ENCODE measurements around the gene BLVRA.
"Not testable (repeated sequence)": the region's sequence is repeated elsewhere in the genome, so short reads cannot be mapped to it uniquely, and the experiment has no call there.

BLVRA gene

GRCh38 chr7:43769791-43770465, 11.4 kb downstream of the BLVRA start:
- FAIRE-seq, result no peak

GRCh38 chr7:43771128-43771527, 12.6 kb downstream of the BLVRA start:
- FAIRE-seq, result no peak

GRCh38 chr7:43771573-43771972, 13.1 kb downstream of the BLVRA start:
- no peak for FAIRE-seq

GRCh38 chr7:43773268-43773667, 14.8 kb downstream of the BLVRA start:
- not testable (repeated sequence) for FAIRE-seq

- FAIRE-seq, result not testable (repeated sequence)
These were observed 16.8 kb downstream of the BLVRA start for GRCh38 chr7:43775255-43775654.

- FAIRE-seq, result not testable (repeated sequence)
These were observed 20.0 kb downstream of the BLVRA start for GRCh38 chr7:43778293-43779044.

GRCh38 chr7:43779045-43779812, 20.7 kb downstream of the BLVRA start:
- FAIRE-seq, result no peak

- FAIRE-seq, result no peak
These were observed 23.5 kb downstream of the BLVRA start for GRCh38 chr7:43781726-43782607.

GRCh38 chr7:43782768-43783555, 24.5 kb downstream of the BLVRA start:
- FAIRE-seq, result no peak

GRCh38 chr7:43784030-43784584, 25.6 kb downstream of the BLVRA start:
- FAIRE-seq, result no peak

- FAIRE-seq, result not testable (repeated sequence)
These were observed 26.2 kb downstream of the BLVRA start for GRCh38 chr7:43784585-43785087.

- no peak for FAIRE-seq
These were observed 26.9 kb downstream of the BLVRA start for GRCh38 chr7:43785420-43785819.

GRCh38 chr7:43787771-43788170, 29.3 kb downstream of the BLVRA start:
- FAIRE-seq, result no peak

GRCh38 chr7:43790006-43790405, 31.5 kb downstream of the BLVRA start:
- no peak for FAIRE-seq

GRCh38 chr7:43790834-43791233, 32.4 kb downstream of the BLVRA start:
- FAIRE-seq, result no peak

- no peak for FAIRE-seq
These were observed 33.2 kb downstream of the BLVRA start for GRCh38 chr7:43791665-43792064.

GRCh38 chr7:43792471-43793150, 34.1 kb downstream of the BLVRA start:
- no peak for FAIRE-seq

GRCh38 chr7:43799605-43800004, 41.1 kb downstream of the BLVRA start:
- FAIRE-seq, result no peak

- no peak for FAIRE-seq
These were observed 45.4 kb downstream of the BLVRA start for GRCh38 chr7:43803865-43804264.

- FAIRE-seq, result no peak
These were observed 49.9 kb downstream of the BLVRA start for GRCh38 chr7:43808410-43808809.
